HG02943 (cell line): Measurements from ENCODE around the gene CHST12.

Experiments
- ATAC-seq: cut with Tn5 transposase; IDR thresholded peaks from one replicate; pipeline ENCODE4 v1.9.1; 2021; ENCODE audit warnings: mild to moderate bottlenecking, low read depth, moderate library complexity; ENCODE audit not compliant: unreplicated experiment

CHST12 gene

GRCh38 chr7:2476776-2477446, 73.5 kb downstream of the CHST12 start:
- no peak for ATAC-seq

GRCh38 chr7:2477447-2478398, 74.3 kb downstream of the CHST12 start:
- ATAC-seq = no peak

DNA sequence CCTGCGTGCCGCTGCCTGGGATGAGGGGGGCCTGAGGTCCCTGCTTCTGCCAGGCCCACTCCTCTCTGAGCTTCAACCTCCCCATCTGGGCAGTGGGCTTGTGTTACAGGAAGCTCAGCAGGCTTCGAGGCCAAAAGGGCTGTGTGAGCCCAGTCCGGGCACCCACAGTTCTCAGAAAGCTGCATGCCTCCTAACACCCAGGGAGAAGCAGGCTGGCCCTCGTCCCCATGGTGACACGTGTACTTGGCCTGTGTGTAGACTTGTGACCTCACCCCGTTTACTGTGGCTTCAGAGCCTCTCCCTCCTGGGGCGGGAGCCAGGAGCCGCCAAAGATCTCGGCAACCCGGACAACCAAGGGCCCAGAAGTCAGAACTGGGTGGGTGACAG, 75.0 kb downstream of the CHST12 start:
- no peak for ATAC-seq

DNA sequence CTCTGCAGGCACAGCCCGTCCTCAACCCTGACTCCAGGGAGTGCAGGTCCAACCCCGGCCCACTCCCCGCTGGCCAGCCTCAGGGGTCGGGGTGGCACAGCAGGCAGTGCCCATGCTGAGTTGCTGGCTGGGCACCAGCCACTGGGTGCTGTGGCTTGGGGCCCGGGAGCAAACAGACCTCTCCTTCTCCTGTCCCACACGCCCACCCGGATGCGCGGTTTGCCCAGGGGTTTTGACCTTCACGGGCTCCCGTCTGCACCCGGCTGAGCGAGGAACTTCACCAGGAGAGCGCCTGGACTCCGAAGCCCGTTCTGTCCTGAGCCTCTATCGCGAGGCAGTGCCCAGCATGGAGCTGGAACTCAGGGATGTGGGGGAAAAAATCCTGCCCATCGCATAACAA, 75.4 kb downstream of the CHST12 start:
- ATAC-seq = no peak

GRCh38 chr7:2479276-2480069, 76.1 kb downstream of the CHST12 start:
- ATAC-seq = no peak

GRCh38 chr7:2480070-2480408, 76.6 kb downstream of the CHST12 start:
- ATAC-seq = no peak

DNA sequence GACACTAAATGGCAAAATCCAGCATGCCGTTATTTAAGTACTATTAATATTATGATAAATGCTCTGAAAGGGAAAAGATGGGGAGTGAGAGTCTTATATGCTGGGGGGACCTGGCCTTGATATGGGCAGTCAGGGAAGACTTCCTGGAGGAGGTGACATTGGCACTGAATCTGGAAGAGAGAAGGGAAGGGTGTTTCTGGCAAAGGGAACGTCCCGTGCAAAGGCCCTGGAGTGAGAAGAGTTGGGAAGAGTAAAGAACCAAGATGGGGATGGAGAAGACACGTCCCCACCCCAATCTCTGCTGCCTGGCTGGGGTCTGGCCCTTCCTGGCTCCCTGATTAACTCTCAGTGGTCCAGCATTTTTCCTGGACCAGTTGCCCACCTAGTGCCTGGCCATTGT, 77.8 kb downstream of the CHST12 start:
- no peak for ATAC-seq

- no peak for ATAC-seq
These were observed 79.5 kb downstream of the CHST12 start for GRCh38 chr7:2482725-2483451.

DNA sequence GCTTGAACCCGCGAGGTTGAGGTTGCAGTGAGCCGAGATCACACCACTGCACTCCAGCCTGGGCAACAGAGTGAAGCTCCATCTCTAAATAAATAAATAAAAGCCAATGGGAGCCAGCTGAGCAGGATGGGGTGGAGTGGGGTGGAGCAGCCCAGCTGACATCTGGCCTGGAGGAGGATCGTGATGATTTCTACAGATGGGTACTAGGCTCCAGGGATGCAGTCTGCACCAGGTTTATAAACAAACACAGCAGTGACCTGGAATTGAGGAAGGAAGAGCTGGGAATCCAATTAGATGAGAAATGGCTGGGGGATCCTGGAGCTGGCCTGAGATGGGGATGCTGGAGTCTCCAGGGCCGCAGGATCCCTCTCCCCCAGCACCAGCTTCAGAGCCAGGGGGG, 80.1 kb downstream of the CHST12 start:
- no peak for ATAC-seq

DNA sequence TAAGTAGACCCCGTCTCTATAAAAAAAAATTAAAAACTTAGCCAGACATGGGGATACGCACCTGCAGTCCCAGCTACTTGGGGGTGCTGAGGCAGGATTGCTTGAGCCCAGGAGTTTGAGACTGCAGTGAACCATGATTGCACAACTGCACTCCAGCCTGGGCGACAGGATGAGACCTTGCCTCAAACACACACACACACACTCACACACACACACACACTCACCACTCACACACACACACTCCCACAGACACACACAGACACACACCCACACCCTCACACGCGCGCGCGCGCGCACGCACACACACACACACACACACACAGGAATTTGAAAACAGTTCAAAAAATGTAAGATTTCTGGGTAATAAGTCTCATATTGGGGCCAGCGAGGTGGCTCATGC, 81.5 kb downstream of the CHST12 start:
- ATAC-seq = no peak

GRCh38 chr7:2487586-2488271, 84.3 kb downstream of the CHST12 start:
- ATAC-seq = no peak

GRCh38 chr7:2488272-2488645, 84.8 kb downstream of the CHST12 start:
- no peak for ATAC-seq

DNA sequence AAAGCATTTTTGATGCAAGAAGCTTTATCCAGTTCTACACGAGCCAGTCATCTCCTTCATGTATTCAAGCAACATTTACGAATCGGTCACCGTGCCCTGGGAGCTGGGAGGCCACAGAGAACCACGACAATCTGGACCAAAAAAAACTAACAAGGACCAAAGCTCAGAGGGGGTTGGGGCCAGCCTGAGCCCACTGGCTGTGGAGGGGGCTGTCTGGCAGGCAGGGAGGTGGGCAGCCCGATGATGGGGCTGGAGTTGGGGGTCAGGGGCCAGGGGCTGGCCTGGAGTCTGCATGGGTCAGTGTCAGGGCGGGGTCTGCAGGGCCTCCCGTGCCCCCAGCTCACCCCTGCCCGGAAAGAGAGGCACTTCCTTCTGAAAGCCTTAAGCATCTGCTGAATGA, 85.3 kb downstream of the CHST12 start:
- ATAC-seq = no peak

GRCh38 chr7:2490181-2490651, 86.8 kb downstream of the CHST12 start:
- ATAC-seq = no peak

- no peak for ATAC-seq
These were observed 88.6 kb downstream of the CHST12 start for GRCh38 chr7:2492038-2492437.

DNA sequence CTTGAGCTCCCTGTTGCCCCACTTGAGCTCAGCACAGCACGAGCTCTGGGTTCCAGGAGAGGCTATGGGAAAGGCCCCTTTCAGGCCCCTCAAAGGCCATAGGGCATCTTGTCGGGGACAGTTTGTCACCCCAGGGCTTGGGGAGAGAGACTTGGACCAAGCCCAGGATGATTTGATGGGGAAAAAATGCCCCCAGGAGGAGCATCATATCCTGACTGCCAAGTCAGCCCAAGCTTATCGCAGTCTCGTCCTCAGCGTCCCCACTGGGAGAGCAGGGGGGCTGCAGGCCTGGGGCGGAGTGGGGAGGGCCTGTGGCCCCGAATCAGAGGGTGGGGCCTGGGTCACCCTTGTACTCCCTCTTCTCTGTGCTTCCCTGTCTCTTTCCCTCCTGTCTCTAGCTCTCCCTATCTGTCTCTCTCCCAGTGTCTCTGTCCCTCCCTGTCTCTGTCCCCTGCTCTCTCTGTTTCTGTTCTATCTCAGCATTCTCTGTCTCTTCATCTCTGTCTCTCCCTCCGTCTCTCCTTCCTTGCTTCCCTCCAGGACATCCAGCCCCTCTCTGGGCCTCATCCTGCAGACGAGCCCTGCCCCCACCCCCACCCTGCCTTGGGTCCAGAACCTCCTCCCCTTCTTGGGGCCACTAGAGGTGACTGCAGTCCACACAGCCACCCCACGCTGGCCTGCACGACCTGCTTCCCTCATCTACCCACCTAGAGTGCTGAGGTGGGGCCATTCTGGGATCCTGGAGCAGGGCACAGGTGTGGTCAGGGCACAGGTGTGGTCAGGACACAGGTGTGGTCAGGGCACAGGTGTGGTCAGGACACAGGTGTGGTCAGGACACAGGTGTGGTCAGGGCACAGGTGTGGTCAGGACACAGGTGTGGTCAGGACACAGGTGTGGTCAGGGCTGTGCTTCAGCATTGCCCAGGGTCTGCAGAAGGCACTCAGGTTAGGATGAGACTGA, 90.1 kb downstream of the CHST12 start:
- no peak for ATAC-seq

- no peak for ATAC-seq
These were observed 91.0 kb downstream of the CHST12 start for GRCh38 chr7:2494191-2495130.
